GM11168 (cell line): Measurements from ENCODE around the gene METTL15.
"Not testable (repeated sequence)": the region's sequence is repeated elsewhere in the genome, so short reads cannot be mapped to it uniquely, and the experiment has no call there.

ENCODE experiments used
- in situ Hi-C: fragments of 300-500 bp; cut with MboI; formaldehyde crosslinking; loops from one replicate; pipeline ENCODE4 v1.12.0; 2022; ENCODE audit warnings: low sequenced_read_pairs; ENCODE audit not compliant: unreplicated experiment

METTL15 gene

DNA sequence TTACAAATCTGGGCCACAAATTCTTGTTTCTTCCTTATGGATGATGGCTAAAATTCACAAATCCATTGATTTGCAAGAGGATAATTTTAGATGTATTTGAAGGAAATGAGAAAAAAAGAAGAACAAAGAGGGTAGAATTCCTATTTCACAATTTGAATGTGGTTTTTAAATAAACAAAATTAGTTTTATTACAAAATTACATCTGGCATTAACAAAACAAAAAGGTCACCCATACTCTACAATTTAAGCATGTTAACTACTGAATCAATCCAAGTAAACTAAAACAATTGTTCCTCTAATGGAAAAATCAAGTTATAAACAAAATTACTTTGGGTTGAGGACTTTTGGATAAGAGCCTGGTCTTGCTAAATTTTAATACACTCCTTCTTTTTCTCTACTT lies 242.0 kb downstream of the METTL15 start:
- in situ Hi-C loops: no loop called here

DNA sequence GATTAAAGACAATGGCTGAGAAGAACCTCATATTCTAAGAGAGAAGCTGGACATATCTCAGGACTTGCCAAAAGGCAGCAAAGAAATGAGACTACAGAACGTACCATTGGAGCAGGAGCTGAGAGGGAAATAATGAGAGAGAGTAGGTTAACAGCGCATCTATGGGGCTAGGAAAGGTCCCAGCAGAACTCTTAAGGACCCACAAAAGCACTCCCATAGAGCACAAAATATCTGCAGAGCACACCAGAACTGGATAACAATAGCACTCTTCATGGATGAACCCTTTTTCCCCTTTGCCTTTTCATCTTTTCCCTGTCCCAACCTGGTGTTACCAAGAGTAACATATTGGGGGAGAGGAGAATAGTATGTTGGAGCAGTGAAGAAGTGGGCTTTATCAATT lies 245.8 kb downstream of the METTL15 start:
- in situ Hi-C loops: no loop called here

DNA sequence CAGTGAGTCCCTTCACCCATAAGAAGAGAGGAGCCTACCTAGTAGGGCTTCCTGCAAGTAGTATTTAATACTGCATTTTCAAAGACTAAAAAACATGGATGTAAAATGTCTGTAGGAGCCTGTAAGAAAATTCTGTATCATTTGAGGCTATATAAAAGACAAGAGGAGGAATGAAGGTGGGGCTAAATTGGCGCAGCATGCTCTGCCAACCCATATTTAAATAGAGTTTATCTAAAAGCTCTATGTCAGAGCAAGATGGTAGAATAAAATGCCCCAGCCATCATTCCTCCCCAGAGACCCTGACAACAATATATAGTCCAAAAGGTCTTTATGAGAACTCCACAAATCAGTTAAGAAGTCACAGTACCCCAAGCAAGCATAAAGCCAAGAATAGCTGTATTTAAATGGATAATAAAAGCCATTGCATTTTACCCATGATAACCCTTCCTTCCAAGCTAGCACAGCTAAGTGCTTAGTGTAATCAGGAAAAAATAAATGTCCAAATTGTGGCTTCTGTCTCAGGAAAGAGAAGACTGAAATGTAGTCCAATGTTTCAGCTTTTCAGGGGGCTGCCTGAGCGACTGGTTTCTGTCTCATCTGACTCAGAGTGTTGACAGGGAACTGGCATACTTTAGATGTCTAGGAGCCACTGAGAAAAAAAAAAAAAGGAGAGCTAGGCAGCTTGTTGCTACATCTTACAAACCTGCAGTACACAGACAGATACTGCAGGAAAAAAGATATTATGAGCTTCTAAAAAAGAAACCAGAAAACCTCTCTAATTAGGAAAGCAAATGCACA lies 258.6 kb downstream of the METTL15 start:
- in situ Hi-C loops: no loop called here

DNA sequence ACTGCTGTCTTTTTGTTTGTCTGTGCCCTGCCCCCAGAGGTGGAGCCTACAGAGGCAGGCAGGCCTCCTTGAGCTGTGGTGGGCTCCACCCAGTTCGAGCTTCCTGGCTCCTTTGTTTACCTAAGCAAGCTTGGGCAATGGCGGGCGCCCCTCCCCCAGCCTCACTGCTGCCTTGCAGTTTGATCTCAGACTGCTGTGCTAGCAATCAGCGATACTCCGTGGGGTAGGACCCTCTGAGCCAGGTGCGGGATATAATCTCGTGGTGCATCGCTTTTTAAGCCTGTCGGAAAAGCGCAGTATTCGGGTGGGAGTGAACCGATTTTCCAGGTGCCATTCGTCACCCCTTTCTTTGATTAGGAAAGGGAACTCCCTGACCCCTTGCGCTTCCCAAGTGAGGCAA lies 269.9 kb downstream of the METTL15 start:
- in situ Hi-C loops: not testable (repeated sequence)
